NCI-H128 (cell line): ENCODE data around the gene TNKS1BP1.

ENCODE experiments used
- DNase-seq: peaks from one replicate; lab custom pipeline; 2025; ENCODE audit not compliant: unreplicated experiment; lab: John Stamatoyannopoulos, UW

TNKS1BP1 gene

GRCh38 chr11:57331720-57332119, 7.0 kb upstream of the TNKS1BP1 start:
- no peak for DNase-seq

- DNase-seq = no peak
Measured at GRCh38 chr11:57330029-57330428, 5.3 kb upstream of the TNKS1BP1 start.

DNA sequence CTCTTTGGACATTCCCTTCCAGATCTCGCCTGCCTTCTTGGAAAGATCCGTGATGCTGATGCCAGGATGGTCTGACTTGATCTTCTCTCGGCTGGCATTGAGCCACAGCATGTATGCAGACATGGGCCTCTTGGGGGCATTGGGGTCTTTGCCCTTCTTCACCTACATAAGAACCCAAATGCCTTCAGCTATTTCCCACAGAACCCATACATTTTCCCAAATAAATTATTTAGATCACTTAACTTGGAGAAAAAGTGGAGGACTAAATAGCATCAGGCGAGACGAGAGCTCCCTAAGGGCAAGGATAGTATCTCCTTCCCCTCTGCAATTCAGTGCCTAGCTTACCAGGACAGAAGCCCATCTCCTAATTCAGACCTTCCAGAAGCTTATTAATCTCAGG, 3.0 kb upstream of the TNKS1BP1 start:
- DNase-seq = no peak

- no peak for DNase-seq
Measured at GRCh38 chr11:57325735-57326048, 940 bp upstream of the TNKS1BP1 start.

DNA sequence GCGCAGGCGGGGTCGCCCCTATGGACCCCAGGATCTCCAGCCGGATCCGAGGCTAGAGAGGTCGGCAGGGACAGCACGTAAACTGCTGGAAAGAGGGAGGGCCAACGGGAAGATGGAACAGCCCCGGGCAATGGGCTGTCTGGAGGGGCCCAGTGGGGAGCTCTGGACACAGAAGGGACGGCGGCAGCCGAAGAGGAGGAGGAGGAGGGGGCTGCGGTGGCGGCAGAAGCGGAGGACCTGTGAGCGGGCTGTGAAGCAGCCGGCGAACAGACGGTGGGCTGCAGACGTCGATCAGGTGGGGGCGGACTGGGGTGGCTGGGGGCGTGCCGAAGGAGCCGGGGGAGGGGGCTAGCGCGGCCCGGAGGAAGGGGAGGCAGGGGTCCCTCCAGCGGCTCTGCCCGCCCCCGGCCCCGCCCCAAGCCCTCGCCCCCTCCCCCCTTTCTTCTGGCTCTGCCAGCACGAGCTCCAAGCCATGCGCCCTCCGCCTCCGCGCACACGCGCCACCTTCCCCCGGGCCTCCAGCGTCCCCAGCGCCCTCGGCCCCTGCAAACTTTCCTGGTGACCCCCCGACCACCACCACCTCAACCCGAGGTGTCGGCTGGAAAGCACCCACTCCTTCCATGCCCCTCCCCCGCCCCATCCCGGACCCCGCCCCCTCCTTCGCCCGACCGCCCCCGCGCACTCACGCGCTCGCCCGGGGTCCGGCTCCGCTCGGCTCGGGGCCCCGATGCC, 432 bp downstream of the TNKS1BP1 start:
- no peak for DNase-seq

- no peak for DNase-seq
Measured at GRCh38 chr11:57323855-57324153, 948 bp downstream of the TNKS1BP1 start.

DNA sequence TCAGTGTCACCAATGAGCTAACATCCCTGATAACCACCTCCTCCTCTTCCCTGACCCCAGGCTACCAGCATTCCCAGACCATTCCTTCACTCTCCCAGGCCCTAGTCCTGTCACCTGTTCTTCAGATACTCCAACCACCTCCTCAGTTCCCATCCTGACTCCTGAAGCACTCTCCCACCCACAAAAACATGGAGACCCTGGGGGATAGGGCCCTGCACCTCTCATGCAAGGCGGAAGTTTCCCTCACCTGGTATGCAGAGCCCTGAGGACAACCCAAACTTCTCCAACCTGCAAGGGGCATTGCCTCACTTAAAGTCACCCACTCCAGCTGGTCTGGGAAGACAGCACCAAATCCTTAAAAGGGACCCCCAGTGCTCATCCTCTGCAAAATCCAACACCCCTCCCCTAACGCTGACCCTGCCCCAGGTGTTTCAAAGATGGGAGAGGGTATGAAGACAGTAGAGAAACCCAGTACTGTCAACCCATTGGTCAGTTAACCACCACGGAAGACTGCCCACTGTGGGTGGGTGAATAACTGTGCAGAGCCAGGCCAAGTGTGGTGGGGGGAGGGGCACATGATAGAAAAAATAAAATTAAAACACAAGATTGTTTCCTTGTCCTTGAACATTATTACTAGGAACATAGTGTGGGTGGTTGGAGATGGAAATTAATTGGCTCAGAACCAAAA, 1.4 kb downstream of the TNKS1BP1 start:
- no peak for DNase-seq

DNA sequence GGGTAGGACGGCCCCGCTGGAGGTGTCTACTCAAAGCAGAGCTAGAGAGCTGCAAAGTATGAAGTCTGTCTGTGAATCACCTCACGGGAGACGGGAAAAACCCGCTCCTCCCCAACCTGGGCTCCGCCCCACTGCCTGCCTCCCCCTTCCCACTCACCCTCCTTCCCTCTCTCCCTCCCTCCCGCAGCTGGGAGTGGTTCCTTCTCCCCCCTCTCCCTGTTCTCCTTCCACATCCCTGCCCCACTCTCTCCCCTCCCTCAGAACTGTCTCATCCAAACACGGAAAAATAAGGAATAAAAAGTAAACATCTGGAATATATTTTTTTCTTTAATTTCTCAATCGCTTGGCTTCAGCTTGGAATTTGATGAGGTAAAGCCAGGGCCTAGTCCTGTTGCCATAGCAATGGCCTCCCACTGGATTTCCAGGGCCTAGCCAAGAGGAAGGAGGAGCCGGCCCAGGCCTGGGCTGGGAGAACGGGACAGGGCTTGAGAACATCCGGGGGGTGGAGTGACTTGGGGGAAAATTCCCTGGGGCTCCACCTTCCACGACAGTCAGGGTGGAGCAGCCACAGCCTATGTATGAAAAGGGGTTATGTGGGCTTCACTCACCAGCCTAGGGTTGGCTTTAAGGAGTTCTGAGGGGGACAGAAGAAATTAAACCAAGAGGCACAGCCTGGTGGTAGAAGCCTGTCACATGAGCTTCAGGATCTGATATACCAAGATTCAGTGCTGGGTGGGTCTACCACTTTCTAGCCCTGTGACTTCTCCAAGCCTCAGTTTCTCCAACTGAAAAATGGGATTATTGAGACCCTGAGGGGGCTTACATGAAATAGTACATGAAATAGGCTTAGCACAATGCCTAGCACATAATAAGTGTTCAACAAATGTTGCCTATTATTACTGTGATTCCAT, 2.2 kb downstream of the TNKS1BP1 start:
- DNase-seq = no peak

- DNase-seq = no peak
Measured at GRCh38 chr11:57321388-57322255, 3.1 kb downstream of the TNKS1BP1 start.

DNA sequence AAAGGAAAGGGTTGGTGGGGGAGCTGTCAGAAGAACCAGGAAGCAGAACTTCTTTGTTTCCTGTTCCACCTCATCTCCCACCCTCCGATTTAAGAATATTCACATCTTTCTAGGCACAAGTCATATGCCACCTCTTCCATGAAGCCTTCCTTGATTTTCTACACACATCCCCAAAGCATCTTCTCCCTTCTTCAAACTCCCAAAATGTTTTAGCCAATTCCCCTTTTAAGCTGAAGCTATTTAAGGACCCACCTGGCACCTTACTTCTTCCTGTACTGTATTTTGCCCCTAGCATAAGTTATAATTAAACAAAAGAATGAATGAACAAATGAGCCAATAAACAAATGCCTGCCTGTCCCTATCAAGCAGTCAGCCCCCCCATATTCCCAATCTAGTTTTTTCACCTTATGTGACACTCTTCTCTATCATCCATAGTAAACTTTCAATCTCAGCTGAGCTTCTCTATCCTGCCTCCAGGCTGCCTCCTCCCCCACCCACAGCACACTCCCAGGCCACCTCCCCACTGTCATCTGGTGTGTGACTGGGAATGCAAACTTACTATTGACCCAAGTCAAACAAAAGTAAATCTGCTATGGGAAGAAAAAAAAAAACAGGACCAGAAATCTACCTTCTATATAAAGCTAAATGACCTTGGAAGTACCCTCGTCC, 3.9 kb downstream of the TNKS1BP1 start:
- DNase-seq = no peak

- DNase-seq = no peak
Measured at GRCh38 chr11:57320067-57320718, 4.6 kb downstream of the TNKS1BP1 start.

DNA sequence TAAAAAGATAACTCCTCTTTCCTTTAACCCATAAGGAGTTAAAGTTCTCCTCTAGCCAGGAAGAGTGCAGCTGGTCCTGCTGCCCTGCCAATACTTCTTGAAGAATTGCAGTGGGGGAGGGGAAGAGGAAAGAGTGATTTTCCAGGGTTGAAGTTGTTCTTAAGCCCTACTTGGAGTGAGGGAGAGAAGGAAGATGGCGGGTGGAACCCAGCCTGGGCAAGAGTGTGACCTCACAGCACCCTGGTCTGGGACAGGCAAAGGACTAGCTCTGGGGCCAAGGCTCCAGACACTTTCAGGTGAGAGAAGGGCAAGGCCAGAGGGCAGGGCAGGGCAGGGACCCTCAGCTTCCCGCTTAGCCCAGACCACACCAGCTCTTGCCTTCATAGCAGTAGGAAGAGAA, 6.6 kb downstream of the TNKS1BP1 start:
- no peak for DNase-seq

- no peak for DNase-seq
Measured at GRCh38 chr11:57316017-57316416, 8.7 kb downstream of the TNKS1BP1 start.

DNA sequence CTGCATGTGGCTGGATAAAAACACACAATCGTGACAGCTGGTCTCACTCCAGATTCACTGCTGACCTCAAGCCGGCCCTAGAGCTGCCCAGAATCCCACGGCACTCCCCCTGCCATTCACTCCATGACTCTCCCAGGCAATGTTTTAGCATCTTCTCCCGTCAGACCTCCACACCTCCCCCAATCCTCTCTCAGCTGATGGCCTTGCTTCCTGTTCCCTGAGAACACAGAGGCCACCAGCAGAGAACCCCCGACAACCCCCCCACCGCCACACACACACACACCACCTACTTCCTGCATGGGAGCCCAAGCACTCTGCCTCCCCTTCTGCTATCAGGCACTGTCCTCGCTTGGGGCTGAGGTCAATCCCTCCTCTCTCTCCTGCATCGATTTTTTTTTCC, 9.3 kb downstream of the TNKS1BP1 start:
- no peak for DNase-seq

GRCh38 chr11:57314221-57314973, 10.4 kb downstream of the TNKS1BP1 start:
- no peak for DNase-seq

GRCh38 chr11:57313788-57314135, 11.0 kb downstream of the TNKS1BP1 start:
- no peak for DNase-seq

GRCh38 chr11:57313071-57313787, 11.5 kb downstream of the TNKS1BP1 start:
- DNase-seq = no peak

DNA sequence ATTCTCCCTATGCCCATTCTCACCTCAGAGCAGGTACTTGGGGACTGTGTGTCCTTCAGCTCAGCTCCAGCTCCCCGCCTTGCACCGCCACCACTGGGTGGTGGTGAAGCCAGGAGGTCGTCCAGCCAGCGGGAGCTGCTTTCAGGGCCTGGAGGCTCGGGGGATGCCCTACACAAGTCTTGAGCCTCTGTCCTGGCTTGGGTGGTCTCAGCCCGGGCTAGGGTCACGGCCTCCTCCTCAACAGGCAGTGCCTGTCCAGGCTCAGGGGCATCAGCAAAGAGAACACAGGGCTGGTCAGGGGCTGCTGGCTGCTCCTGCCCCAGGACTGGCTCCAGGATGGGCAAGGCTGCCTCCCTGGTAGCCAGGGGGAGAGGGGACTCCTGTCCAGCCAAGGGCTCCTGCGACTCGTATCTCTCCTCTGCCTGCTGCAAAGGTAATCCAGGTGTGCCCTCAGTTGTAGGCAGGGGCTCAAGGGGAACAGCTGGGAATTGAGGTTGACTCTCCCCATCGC, 12.2 kb downstream of the TNKS1BP1 start:
- DNase-seq = no peak
